CD14-positive monocyte (primary cell): ENCODE measurements around the gene C1orf105. TPM values are rescaled to one million over a fixed set of nuclear protein-coding genes. Genes with fewer than 3 reads are reported as not detected.
"Not testable (repeated sequence)": the region's sequence is repeated elsewhere in the genome, so short reads cannot be mapped to it uniquely, and the experiment has no call there.

Source experiments
- DNase-seq, 3 donors: peaks; one replicate each; pipeline ENCODE4 v3.0.0-alpha.2; 2011 to 2022
- H2AFZ ChIP-seq: 2 replicates; pipeline ENCODE4 v1.6.0; 2012; ENCODE audit warnings: mild to moderate bottlenecking, low read depth, low read length, inconsistent platforms; ENCODE audit not compliant: insufficient read depth, poor library complexity, severe bottlenecking
- H3K27ac ChIP-seq, 2 donors: 1 replicate in 1 of 2; 2 replicates in 1 of 2; pipeline ENCODE4 v1.5.1; 2012 to 2013; ENCODE audit warnings: low read length in 2 of 2, control low read depth in 1 of 2, inconsistent platforms in 1 of 2, low read depth in 1 of 2, mild to moderate bottlenecking in 1 of 2
- H3K27me3 ChIP-seq, 2 donors: one replicate each; pipeline versions ENCODE4 v1.6.0 to v1.6.1; 2011 to 2013; ENCODE audit warnings: low read length in 2 of 2; ENCODE audit not compliant: control insufficient read depth in 2 of 2, insufficient read depth in 2 of 2
- H3K36me3 ChIP-seq, 2 donors: replicated peaks in 1 of 2; 1 replicate in 1 of 2; 2 replicates in 1 of 2; pipeline versions ENCODE4 v1.5.1 to v1.6.1; 2012 to 2013; ENCODE audit warnings: low read length in 2 of 2, control low read depth in 1 of 2, inconsistent platforms in 1 of 2, mild to moderate bottlenecking in 1 of 2; ENCODE audit not compliant: insufficient read depth in 2 of 2, control insufficient read depth in 1 of 2
- H3K4me1 ChIP-seq, 2 donors: 1 replicate in 1 of 2; 2 replicates in 1 of 2; pipeline versions ENCODE4 v1.5.1 to v1.6.1; 2012 to 2013; ENCODE audit warnings: low read length in 2 of 2, control low read depth in 1 of 2, inconsistent platforms in 1 of 2, mild to moderate bottlenecking in 1 of 2, moderate library complexity in 1 of 2; ENCODE audit not compliant: insufficient read depth in 2 of 2, control insufficient read depth in 1 of 2
- H3K4me2 ChIP-seq: replicated peaks from 2 replicates; pipeline ENCODE3; 2012; ENCODE audit warnings: low read length, moderate library complexity, mild to moderate bottlenecking; ENCODE audit not compliant: poor library complexity, severe bottlenecking; ENCODE audit errors: extremely low read depth
- H3K4me3 ChIP-seq, 3 experiments: fragments of 200-600 bp in 1 of 3; sonication (generic) in 1 of 3; replicated peaks in 1 of 3; 1 replicate in 2 of 3; 2 replicates in 1 of 3; pipeline ENCODE4 v1.5.1; 2011 to 2013; ENCODE audit warnings: low read length in 3 of 3, mild to moderate bottlenecking in 3 of 3, control low read depth in 2 of 3, low read depth in 2 of 3, inconsistent platforms in 1 of 3, moderate library complexity in 1 of 3
- H3K79me2 ChIP-seq: 2 replicates; pipeline ENCODE4 v1.6.0; 2012; ENCODE audit warnings: mild to moderate bottlenecking, control low read depth, inconsistent platforms, low read length, moderate library complexity; ENCODE audit not compliant: insufficient read depth
- H3K9ac ChIP-seq: 2 replicates; pipeline ENCODE4 v1.6.0; 2017; ENCODE audit warnings: low read length, mild to moderate bottlenecking; ENCODE audit not compliant: insufficient read depth, poor library complexity, severe bottlenecking
- H3K9me3 ChIP-seq, 2 donors: replicated peaks in 1 of 2; 1 replicate in 1 of 2; 2 replicates in 1 of 2; pipeline versions ENCODE4 v1.5.1 to v1.6.1; 2012 to 2013; ENCODE audit warnings: low read length in 2 of 2, control low read depth in 1 of 2; ENCODE audit not compliant: control insufficient read depth in 1 of 2, insufficient read depth in 1 of 2
- H4K20me1 ChIP-seq: 2 replicates; pipeline ENCODE4 v1.6.0; 2012; ENCODE audit warnings: mild to moderate bottlenecking, low read length, control low read depth, moderate library complexity; ENCODE audit not compliant: insufficient read depth
- H3K27ac Mint-ChIP-seq, 7 donors: one replicate each; pipeline ENCODE4 v1.8.0; 2020; ENCODE audit warnings: mild to moderate bottlenecking in 7 of 7, mixed read lengths in 7 of 7, moderate library complexity in 6 of 7, inconsistent platforms in 2 of 7
- H3K27me3 Mint-ChIP-seq, 3 donors: one replicate each; pipeline ENCODE4 v1.8.0; 2021 to 2022; ENCODE audit warnings: low read depth in 3 of 3, mild to moderate bottlenecking in 3 of 3, mixed read lengths in 3 of 3, moderate library complexity in 3 of 3, inconsistent platforms in 1 of 3
- H3K36me3 Mint-ChIP-seq, 2 donors: one replicate each; pipeline ENCODE4 v1.8.0; 2020; ENCODE audit warnings: mixed read lengths in 2 of 2, inconsistent platforms in 1 of 2, mild to moderate bottlenecking in 1 of 2
- H3K4me1 Mint-ChIP-seq: one replicate; pipeline ENCODE4 v1.8.0; 2020; ENCODE audit warnings: mild to moderate bottlenecking, mixed read lengths
- H3K4me3 Mint-ChIP-seq, 2 donors: one replicate each; pipeline ENCODE4 v1.8.0; 2020; ENCODE audit warnings: mild to moderate bottlenecking in 2 of 2, mixed read lengths in 2 of 2, moderate library complexity in 1 of 2
- H3K9me3 Mint-ChIP-seq, 7 donors: one replicate each; pipeline ENCODE4 v1.8.0; 2020 to 2022; ENCODE audit warnings: mixed read lengths in 7 of 7, mild to moderate bottlenecking in 6 of 7, moderate library complexity in 6 of 7, inconsistent platforms in 2 of 7
- CTCF ChIP-seq: fragments of 200-600 bp; IDR thresholded peaks from one replicate; pipeline ENCODE4 v1.8.0; 2022; ENCODE audit warnings: antibody characterized with exemption, mild to moderate bottlenecking
- WGBS: methylation state at CpG from one replicate; pipeline ENCODE4 v1.1.5; 2013; ENCODE audit warnings: missing lambda C conversion rate; ENCODE audit not compliant: insufficient coverage; 5-methylcytosine and 5-hydroxymethylcytosine counted together
- intact Hi-C, 2 donors: fragments of 100-400 bp; cut with micrococcal nuclease; formaldehyde crosslinking; loops; one replicate each; pipeline versions ENCODE4 v1.15.0 to v1.15.1; 2023
- polyA plus RNA-seq, 3 donors: library from polyadenylated mRNA; depleted of rRNA in 1 of 3; unstranded in 2 of 3; stranded (reverse) in 1 of 3; fragments of 300-500 nt in 2 of 3; fragments of >200 nt in 1 of 3; fragmentation: Illumina TruSeq in 2 of 3; gene quantifications; 1 replicate in 2 of 3; 2 replicates in 1 of 3; pipeline ENCODE4 v1.2.3, GENCODE V29; 2012 to 2021

C1orf105 gene
- polyA plus RNA-seq, 3 donors: not detected

- H3K4me2 ChIP-seq: no peak overlapping the region
Measured at GRCh38 chr1:172431204-172431603, 10.7 kb downstream of the C1orf105 start.

GRCh38 chr1:172431721-172432192 is 11.3 kb downstream of the C1orf105 start:
- H2AFZ ChIP-seq: no peak overlapping the region
- H3K36me3 Mint-ChIP-seq: peaks cover 0 to 7% of the 10 kb centered on the region in 2 donors
- no peak overlapping the region for H3K27ac Mint-ChIP-seq
- no peak overlapping the region for H3K4me3 ChIP-seq
- no peak overlapping the region for H3K4me3 Mint-ChIP-seq
- TF ChIP-seq CTCF: no peak
- H3K4me1 ChIP-seq: no peaks in the 10 kb centered on the region
- H4K20me1 ChIP-seq: peaks cover 4% of the 10 kb centered on the region
- WGBS: 92% methylated on average over 9 of the region's 9 CpGs
- no peak for DNase-seq
- no peaks in the 10 kb centered on the region for H3K27me3 Mint-ChIP-seq
- H3K4me1 Mint-ChIP-seq: peaks cover 5% of the 10 kb centered on the region
- peaks cover 0 to 8% (median 4%) of the 10 kb centered on the region in 7 donors for H3K9me3 Mint-ChIP-seq
- no peaks in the 10 kb centered on the region for H3K9me3 ChIP-seq
- H3K36me3 ChIP-seq: no peaks in the 10 kb centered on the region
- H3K27ac ChIP-seq: no peak overlapping the region
- H3K9ac ChIP-seq: no peak overlapping the region
- intact Hi-C loops: no loop called here
- no peaks in the 10 kb centered on the region for H3K27me3 ChIP-seq
- H3K79me2 ChIP-seq: no peaks in the 10 kb centered on the region
- no peak overlapping the region for H3K4me2 ChIP-seq

More at GRCh38 chr1:172431204-172431603, 10.7 kb downstream of the C1orf105 start:
- DNase-seq: no peak
- H4K20me1 ChIP-seq: peaks cover 4% of the 10 kb centered on the region
- no peak for TF ChIP-seq CTCF
- Mint-ChIP-seq H3K4me3 (no peak overlapping the region), H3K27ac (no peak overlapping the region), H3K9me3 (peaks cover 0 to 4% (median 2%) of the 10 kb centered on the region in 7 donors), H3K36me3 (peaks cover 0 to 7% of the 10 kb centered on the region in 2 donors), H3K27me3 (no peaks in the 10 kb centered on the region), H3K4me1 (peaks cover 5% of the 10 kb centered on the region)
- H3K9ac ChIP-seq: no peak overlapping the region
- no peak overlapping the region for H3K27ac ChIP-seq
- no peaks in the 10 kb centered on the region for H3K9me3 ChIP-seq
- no peak overlapping the region for H2AFZ ChIP-seq
- no peaks in the 10 kb centered on the region for H3K27me3 ChIP-seq
- intact Hi-C loops: no loop called here
- WGBS: no CpG with 5 or more reads among the region's 2 CpGs
- no peaks in the 10 kb centered on the region for H3K4me1 ChIP-seq
- no peaks in the 10 kb centered on the region for H3K36me3 ChIP-seq
- no peaks in the 10 kb centered on the region for H3K79me2 ChIP-seq
- H3K4me3 ChIP-seq: no peak overlapping the region

- H3K27ac Mint-ChIP-seq, H3K9ac ChIP-seq, H3K4me3 Mint-ChIP-seq, H3K27ac ChIP-seq, H3K9me3 Mint-ChIP-seq, H2AFZ ChIP-seq, H3K4me3 ChIP-seq, H3K27me3 ChIP-seq, H3K4me2 ChIP-seq, H3K9me3 ChIP-seq, H4K20me1 ChIP-seq, H3K4me1 ChIP-seq, intact Hi-C loops, H3K27me3 Mint-ChIP-seq, DNase-seq: not testable (repeated sequence)
- Mint-ChIP-seq H3K36me3 (peaks cover 21 to 24% of the 10 kb centered on the region in 2 donors), H3K4me1 (peaks cover 14% of the 10 kb centered on the region)
- WGBS: no CpG with 5 or more reads among the region's 3 CpGs
- Histone ChIP-seq H3K79me2 (peaks cover 35% of the 10 kb centered on the region), H3K36me3 (peaks cover 2 to 38% of the 10 kb centered on the region in 2 donors)
Measured at GRCh38 chr1:172437183-172437582, 16.7 kb downstream of the C1orf105 start.
